COLO829 (cell line): ENCODE results near the gene PPFIA2.
A peak's percentile ranks its signal among the peaks of the same experiment; 100 is the strongest.

Experiments
- DNase-seq: peaks from one replicate; pipeline ENCODE4 v3.0.0; 2012; ENCODE audit warnings: low spot score

The PPFIA2 gene

DNA sequence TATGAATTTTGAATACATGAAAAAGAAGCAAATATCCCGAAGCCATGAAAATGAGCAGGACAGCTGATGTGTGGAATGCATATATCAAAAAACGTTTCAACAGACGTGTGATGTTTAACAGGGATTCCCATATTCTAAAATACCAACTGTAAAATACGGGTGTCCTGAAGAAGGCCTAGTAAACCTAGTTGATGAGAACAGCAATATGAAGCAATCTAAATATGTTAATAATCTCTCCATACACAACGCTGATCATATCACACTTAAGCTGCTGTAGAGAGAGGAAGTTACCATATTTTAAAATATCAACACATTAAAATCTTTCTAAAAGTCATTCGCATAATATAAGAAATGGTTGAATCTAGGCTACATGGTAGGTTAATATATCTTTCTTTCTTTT, 317.5 kb downstream of the PPFIA2 start:
- no peak for DNase-seq

- peak; percentile 7 for DNase-seq
These were observed 319.1 kb downstream of the PPFIA2 start for GRCh38 chr12:81440001-81440400.

DNA sequence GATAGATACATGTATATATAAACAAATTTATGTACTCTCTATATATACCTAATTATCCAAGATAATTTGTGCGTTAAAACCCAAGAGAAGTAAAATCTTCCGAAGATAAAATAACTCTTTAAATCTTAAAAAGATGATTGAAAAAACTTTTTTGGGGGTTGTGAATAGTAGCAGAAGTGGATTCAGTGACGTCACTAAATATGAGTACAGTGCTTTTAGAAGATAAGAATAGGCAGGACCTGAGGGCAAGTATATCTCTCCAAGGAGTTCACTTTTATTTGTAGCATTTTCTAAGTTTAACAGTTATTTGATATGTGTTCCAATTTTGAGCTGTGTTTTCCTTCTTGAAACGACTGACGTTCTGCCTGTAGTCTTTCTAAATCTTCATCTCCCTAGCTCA, 319.8 kb downstream of the PPFIA2 start:
- DNase-seq = no peak

GRCh38 chr12:81417056-81417455, 342.1 kb downstream of the PPFIA2 start:
- no peak for DNase-seq

DNA sequence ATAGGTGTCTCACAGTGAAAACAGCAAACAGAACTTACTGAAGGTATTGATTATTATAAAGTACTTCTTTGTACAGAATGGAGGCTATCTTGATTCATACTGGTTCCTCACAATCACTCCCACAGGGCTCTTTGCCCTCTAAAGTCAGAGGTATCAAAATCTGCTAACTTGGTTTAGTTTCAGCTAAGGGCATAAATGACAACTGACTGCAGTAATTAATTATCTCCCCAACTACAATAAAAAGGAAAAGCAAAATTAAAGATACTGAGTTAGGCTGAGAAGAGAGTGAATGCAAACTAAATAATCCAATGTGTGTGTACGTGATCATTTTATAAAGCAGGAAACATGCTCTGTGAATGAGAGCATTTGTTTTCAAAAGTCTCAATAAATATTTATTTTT, 342.6 kb downstream of the PPFIA2 start:
- DNase-seq = no peak

GRCh38 chr12:81414441-81414840, 344.7 kb downstream of the PPFIA2 start:
- DNase-seq = no peak

DNA sequence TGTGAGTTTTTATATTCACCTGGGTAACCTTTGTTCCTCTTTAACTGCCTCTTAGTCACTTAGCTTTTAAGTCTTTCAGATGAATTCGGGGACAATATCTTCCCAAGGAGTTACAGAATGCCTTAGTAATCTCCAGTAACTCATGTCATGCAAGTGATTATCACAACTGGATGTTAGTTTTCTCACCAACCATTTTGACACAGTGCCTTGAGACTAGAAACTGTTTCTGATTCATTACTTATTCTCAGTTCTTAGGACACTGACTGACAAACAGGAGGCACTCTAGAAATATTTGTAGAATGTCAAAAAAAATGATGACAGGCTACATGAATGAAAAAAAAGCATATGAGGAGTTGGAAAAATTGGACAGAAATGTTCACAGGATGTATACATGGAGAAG, 346.2 kb downstream of the PPFIA2 start:
- DNase-seq = no peak

DNA sequence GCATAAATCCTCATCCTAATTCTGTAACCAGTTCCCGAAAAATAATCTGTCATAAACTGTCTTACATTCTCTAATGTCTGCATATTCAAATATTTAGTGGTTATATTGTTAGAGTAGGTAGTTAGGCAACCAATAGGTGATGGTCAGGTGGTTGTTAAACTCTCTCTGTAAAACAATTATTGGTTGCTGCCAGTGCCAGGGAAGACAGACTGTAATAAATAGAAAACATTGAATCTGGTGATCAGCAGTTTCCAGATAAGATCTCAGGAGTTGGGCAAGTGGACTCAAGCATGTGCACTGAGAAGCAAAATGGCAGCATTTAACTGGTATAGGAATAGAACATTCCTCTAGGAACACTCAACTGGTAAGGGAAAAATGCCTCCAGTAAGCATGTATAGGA, 355.8 kb downstream of the PPFIA2 start:
- no peak for DNase-seq

GRCh38 chr12:81401241-81401640, 357.9 kb downstream of the PPFIA2 start:
- DNase-seq = no peak

DNA sequence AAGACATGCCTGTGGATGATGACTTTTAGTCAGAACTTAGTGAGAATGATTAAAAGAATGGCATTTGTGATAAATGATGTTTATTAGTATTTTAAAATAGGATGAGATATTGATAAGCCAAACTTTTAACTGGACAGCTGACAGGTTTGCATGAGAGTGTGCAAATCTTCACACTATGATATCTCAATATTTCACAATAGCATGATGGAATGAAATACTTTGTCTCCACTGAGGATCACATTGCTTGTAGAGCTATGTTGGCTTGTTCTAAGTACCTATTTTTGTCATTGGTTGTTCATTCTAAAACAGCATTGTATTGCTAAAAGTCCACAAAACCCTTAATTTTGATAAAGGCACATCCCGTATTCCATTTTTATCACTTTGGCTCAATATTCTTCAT, 359.1 kb downstream of the PPFIA2 start:
- DNase-seq = no peak

DNA sequence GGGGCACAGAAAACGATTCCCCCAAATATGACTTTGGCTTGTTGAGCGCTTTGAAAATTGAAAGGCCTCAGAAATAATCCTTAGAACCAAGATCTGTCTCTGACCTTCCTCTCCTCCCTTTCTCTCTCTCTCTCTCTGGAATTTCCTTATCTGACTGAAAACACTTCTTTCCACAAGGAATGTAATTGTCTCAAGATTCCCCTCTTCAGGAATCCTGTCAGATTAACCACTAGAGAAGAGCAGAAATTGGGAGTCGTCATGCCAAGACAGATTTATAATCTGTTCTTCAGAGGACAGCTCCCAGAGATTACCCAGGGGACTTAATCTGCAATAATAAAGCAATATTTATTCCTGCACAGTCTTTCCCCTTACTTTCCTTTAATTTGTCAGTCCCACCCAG, 363.7 kb downstream of the PPFIA2 start:
- no peak for DNase-seq

- DNase-seq = no peak
These were observed 369.5 kb downstream of the PPFIA2 start for GRCh38 chr12:81389550-81390099.

- no peak for DNase-seq
These were observed 373.0 kb downstream of the PPFIA2 start for GRCh38 chr12:81386101-81386500.

GRCh38 chr12:81381951-81382350, 377.2 kb downstream of the PPFIA2 start:
- DNase-seq = no peak

- DNase-seq = no peak
These were observed 380.4 kb downstream of the PPFIA2 start for GRCh38 chr12:81378601-81379285.

GRCh38 chr12:81377771-81378170, 381.4 kb downstream of the PPFIA2 start:
- no peak for DNase-seq

GRCh38 chr12:81375969-81376368, 383.2 kb downstream of the PPFIA2 start:
- DNase-seq = no peak

GRCh38 chr12:81370456-81370855, 388.7 kb downstream of the PPFIA2 start:
- no peak for DNase-seq

GRCh38 chr12:81369175-81369574, 390.0 kb downstream of the PPFIA2 start:
- no peak for DNase-seq

GRCh38 chr12:81365284-81365683, 393.9 kb downstream of the PPFIA2 start:
- no peak for DNase-seq

- peak; percentile 9 for DNase-seq
These were observed 398.2 kb downstream of the PPFIA2 start for GRCh38 chr12:81360916-81361315.

GRCh38 chr12:81359736-81360135, 399.4 kb downstream of the PPFIA2 start:
- DNase-seq = no peak

DNA sequence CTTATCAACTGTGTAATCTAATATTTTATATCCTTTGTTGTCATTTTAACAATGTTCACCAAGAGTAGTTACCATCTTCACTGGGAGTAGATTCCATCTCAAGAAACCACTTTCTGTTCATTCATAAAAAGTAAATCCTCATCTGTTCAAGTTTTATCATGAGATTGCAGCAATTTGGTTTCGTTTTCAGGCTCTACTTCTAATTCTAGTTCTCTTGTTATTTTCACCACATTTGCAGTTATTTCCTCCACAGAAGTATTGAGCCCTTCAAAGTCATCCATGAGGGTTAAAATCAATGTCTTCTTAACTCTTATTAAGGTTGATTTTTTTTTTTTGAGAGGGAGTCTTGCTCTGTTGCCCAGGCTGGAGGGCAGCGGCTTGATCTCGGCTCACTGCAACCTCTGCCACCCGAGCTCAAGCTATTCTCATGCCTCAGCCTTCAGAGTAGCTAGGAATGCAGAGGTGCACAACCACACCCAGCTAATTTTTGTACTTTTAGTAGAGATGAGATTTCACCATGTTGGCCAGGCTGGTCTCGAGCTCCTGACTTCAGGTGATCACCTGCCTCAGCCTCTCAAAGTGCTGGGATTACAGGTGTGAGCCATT, 404.7 kb downstream of the PPFIA2 start:
- DNase-seq = no peak

- no peak for DNase-seq
These were observed 408.8 kb downstream of the PPFIA2 start for GRCh38 chr12:81350309-81350708.
